LNCaP clone FGC (cell line): ENCODE data around the gene CATSPERB.

Source experiments
- DNase-seq: peaks from one replicate; pipeline ENCODE4 v3.0.0-alpha.2; 2011; ENCODE audit warnings: low read depth
- H3K4me3 ChIP-seq: 2 replicates; pipeline ENCODE4 v1.5.1; 2011; ENCODE audit warnings: mild to moderate bottlenecking, low read depth, low read length, control low read depth
- CTCF ChIP-seq: IDR thresholded peaks from 2 replicates; pipeline ENCODE4 v1.5.1; 2012; ENCODE audit warnings: mild to moderate bottlenecking; ENCODE audit not compliant: control insufficient read depth, insufficient read depth; ENCODE audit errors: extremely low read depth

CATSPERB gene

GRCh38 chr14:91731986-91732385, at the start of gene CATSPERB:
Gene CATSPERB (minus strand): TSS chr14:91732086. CDS start chr14:91729479, 2,607 bp downstream.
- no peak within 1 kb of the TSS for H3K4me3 ChIP-seq
- no peak for DNase-seq
- TF ChIP-seq CTCF: no peak

- no peak for TF ChIP-seq CTCF
- DNase-seq: peak; percentile 27
- no peak overlapping the region for H3K4me3 ChIP-seq
Observed at GRCh38 chr14:91780452-91780851, 48.6 kb upstream of the CATSPERB start.

GRCh38 chr14:91778217-91778616, 46.3 kb upstream of the CATSPERB start:
- DNase-seq: no peak
- H3K4me3 ChIP-seq: no peak overlapping the region
- no peak for TF ChIP-seq CTCF

- H3K4me3 ChIP-seq: no peak overlapping the region
- no peak for TF ChIP-seq CTCF
- no peak for DNase-seq
Observed at GRCh38 chr14:91774140-91775096, 42.5 kb upstream of the CATSPERB start.

- TF ChIP-seq CTCF: no peak
- peak overlapping the region; percentile 28 for H3K4me3 ChIP-seq
- peak; percentile 96 for DNase-seq
Observed at GRCh38 chr14:91770185-91770584, 38.3 kb upstream of the CATSPERB start.

GRCh38 chr14:91755570-91756295, 23.8 kb upstream of the CATSPERB start:
- no peak for TF ChIP-seq CTCF
- peak; percentile 71 for DNase-seq
- H3K4me3 ChIP-seq: no peak overlapping the region
